ENCODE data around the gene GRAP.

The GRAP gene

GRCh38 chr17:18991531-18992315 lies 55.0 kb downstream of the GRAP start:
- Histone ChIP-seq H3K4me3 (ENCODE audit: low read length) (no peak overlapping the region), H3K27me3 (ENCODE audit: control insufficient read depth, insufficient read depth, low read length) (no peaks in the 10 kb centered on the region), H3K4me1 (ENCODE audit: control insufficient read depth, insufficient read depth, low read length) (peaks cover 47% of the 10 kb centered on the region), H3K9me3 (ENCODE audit: control insufficient read depth, low read length) (no peaks in the 10 kb centered on the region), H3K9ac (ENCODE audit: low read length) (no peak overlapping the region), H3K36me3 (ENCODE audit: control insufficient read depth, insufficient read depth, low read length) (peaks cover 13% of the 10 kb centered on the region)

GRCh38 chr17:18990331-18990730 lies 56.4 kb downstream of the GRAP start:
- Histone ChIP-seq H3K9me3 (ENCODE audit: control insufficient read depth, low read length) (no peaks in the 10 kb centered on the region), H3K36me3 (ENCODE audit: control insufficient read depth, insufficient read depth, low read length) (peaks cover 13% of the 10 kb centered on the region), H3K4me1 (ENCODE audit: control insufficient read depth, insufficient read depth, low read length) (peaks cover 61% of the 10 kb centered on the region), H3K27me3 (ENCODE audit: control insufficient read depth, insufficient read depth, low read length) (no peaks in the 10 kb centered on the region), H3K9ac (ENCODE audit: low read length) (no peak overlapping the region), H3K4me3 (ENCODE audit: low read length) (no peak overlapping the region)

GRCh38 chr17:18988546-18989173 lies 58.1 kb downstream of the GRAP start:
- Histone ChIP-seq H3K4me3 (ENCODE audit: low read length) (no peak overlapping the region), H3K4me1 (ENCODE audit: control insufficient read depth, insufficient read depth, low read length) (peaks cover 64% of the 10 kb centered on the region), H3K9ac (ENCODE audit: low read length) (no peak overlapping the region), H3K27me3 (ENCODE audit: control insufficient read depth, insufficient read depth, low read length) (no peaks in the 10 kb centered on the region), H3K9me3 (ENCODE audit: control insufficient read depth, low read length) (no peaks in the 10 kb centered on the region), H3K36me3 (ENCODE audit: control insufficient read depth, insufficient read depth, low read length) (peaks cover 18% of the 10 kb centered on the region)

GRCh38 chr17:18987862-18988545 lies 58.8 kb downstream of the GRAP start:
- Histone ChIP-seq H3K4me1 (ENCODE audit: control insufficient read depth, insufficient read depth, low read length) (peaks cover 68% of the 10 kb centered on the region), H3K27me3 (ENCODE audit: control insufficient read depth, insufficient read depth, low read length) (no peaks in the 10 kb centered on the region), H3K9ac (ENCODE audit: low read length) (no peak overlapping the region), H3K4me3 (ENCODE audit: low read length) (no peak overlapping the region), H3K36me3 (ENCODE audit: control insufficient read depth, insufficient read depth, low read length) (peaks cover 18% of the 10 kb centered on the region), H3K9me3 (ENCODE audit: control insufficient read depth, low read length) (no peaks in the 10 kb centered on the region)

DNA sequence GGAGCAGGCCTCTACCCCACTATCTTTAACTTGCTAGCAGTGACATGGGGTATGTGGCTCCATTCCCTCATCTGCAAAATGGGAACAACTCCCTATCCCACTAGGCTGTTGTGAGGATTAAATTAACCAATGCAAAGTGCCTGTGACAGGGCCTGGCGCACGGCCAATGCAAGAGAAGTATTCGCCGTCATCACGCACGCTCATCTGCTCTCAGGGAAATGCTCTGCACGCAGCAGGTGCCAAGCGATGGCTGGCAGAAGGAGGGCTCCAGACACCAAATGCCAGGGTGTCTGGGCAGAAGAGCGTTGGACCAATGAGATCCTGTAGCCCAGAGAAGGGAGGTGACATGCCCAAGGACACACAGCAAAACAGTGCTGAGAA lies 59.5 kb downstream of the GRAP start:
- H3K9me3 ChIP-seq (ENCODE audit: control insufficient read depth, low read length), result no peaks in the 10 kb centered on the region
- H3K36me3 ChIP-seq (ENCODE audit: control insufficient read depth, insufficient read depth, low read length), result peaks cover 18% of the 10 kb centered on the region
- H3K4me3 ChIP-seq (ENCODE audit: low read length), result no peak overlapping the region
- no peaks in the 10 kb centered on the region for H3K27me3 ChIP-seq (ENCODE audit: control insufficient read depth, insufficient read depth, low read length)
- H3K4me1 ChIP-seq (ENCODE audit: control insufficient read depth, insufficient read depth, low read length), result peaks cover 68% of the 10 kb centered on the region
- H3K9ac ChIP-seq (ENCODE audit: low read length), result no peak overlapping the region

DNA sequence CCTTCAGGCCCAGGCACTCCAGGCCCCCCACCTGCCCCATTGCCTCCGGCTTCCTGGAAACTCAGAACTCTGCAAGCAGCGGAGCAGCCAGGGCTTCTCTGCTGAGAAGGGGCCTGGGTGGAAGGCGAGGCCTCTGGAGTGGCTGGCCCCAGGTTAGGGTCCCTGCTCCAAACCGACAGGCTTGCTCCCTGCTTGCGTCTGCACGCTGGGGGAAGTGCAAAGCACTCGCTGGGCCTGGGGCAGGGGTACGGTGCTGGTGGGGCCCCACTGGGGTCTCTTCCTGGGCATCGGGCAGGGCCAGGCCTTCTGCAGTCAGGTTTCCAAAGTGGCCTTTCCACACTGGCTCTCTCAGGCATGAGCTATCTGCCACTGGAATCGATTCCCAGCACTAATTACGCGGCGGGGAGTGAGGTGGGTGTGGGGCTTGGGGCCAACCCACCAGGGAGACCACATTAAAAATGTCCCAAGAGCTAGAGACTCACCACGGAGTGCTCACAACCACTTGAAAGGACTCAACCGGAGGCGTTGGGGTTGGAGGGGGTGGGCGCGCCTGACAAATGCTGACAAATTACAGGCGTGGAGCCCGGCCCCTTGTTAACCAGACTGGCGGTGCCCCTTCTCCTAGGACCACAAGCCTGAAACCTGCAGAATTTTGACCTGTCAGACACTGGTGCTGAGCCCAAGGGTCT lies 60.1 kb downstream of the GRAP start:
- peaks cover 18% of the 10 kb centered on the region for H3K36me3 ChIP-seq (ENCODE audit: control insufficient read depth, insufficient read depth, low read length)

GRCh38 chr17:18985475-18985874 lies 61.3 kb downstream of the GRAP start:
- H3K4me1 ChIP-seq (ENCODE audit: control insufficient read depth, insufficient read depth, low read length), result peaks cover 84% of the 10 kb centered on the region
- no peak overlapping the region for H3K4me3 ChIP-seq (ENCODE audit: low read length)
- no peaks in the 10 kb centered on the region for H3K27me3 ChIP-seq (ENCODE audit: control insufficient read depth, insufficient read depth, low read length)
- H3K36me3 ChIP-seq (ENCODE audit: control insufficient read depth, insufficient read depth, low read length), result peaks cover 14% of the 10 kb centered on the region
- H3K9me3 ChIP-seq (ENCODE audit: control insufficient read depth, low read length), result no peaks in the 10 kb centered on the region
- H3K9ac ChIP-seq (ENCODE audit: low read length), result peak overlapping the region; percentile 48

More for the DNA sequence above, 60.1 kb downstream of the GRAP start:
- Histone ChIP-seq H3K9me3 (ENCODE audit: control insufficient read depth, low read length) (no peaks in the 10 kb centered on the region), H3K4me3 (ENCODE audit: low read length) (no peak overlapping the region), H3K9ac (ENCODE audit: low read length) (no peak overlapping the region), H3K4me1 (ENCODE audit: control insufficient read depth, insufficient read depth, low read length) (peaks cover 73% of the 10 kb centered on the region), H3K27me3 (ENCODE audit: control insufficient read depth, insufficient read depth, low read length) (no peaks in the 10 kb centered on the region)

GRCh38 chr17:18984273-18985114 lies 62.3 kb downstream of the GRAP start:
- no peak overlapping the region for H3K9ac ChIP-seq (ENCODE audit: low read length)

DNA sequence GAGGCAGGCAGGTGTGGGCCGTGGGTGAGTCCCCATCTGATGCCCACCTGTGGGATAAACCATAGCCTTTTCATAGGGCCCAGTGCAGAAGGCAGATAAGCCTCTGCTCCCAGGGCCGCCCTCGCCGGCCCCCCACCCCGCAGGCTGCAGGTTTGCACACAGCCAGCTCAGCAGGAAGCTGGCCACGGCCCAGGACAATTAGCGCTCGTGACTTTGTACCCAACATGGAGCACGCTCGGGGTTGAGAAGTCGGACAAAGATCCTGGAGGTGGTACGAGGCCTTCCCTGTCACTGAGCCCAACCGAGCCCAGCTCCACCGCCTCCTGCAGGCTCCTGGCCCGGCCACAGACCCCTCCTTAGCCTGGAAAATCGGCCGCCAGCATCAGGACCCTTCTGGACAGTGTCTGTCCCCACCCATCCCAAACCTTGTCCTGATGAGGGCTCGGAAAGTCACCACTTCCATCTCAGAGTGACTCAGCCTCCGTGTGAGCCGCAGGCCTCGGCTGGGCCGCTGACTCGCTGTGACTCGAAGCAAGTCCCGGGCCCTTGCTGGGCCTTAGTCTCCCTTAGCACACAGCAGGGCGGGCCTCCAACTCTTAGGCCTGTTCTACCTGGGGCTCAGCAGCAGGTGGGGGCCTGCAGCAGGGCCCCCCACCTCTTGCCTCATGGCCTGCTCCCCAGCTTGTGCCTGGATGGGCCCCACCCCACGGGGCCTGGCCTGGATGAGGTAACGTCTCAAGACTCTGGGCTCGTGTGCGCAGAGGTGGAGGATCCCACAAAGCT lies 64.9 kb downstream of the GRAP start:
- no peak overlapping the region for H3K4me3 ChIP-seq (ENCODE audit: low read length)
- no peaks in the 10 kb centered on the region for H3K9me3 ChIP-seq (ENCODE audit: control insufficient read depth, low read length)
- H3K4me1 ChIP-seq (ENCODE audit: control insufficient read depth, insufficient read depth, low read length), result peaks cover 60% of the 10 kb centered on the region
- H3K27me3 ChIP-seq (ENCODE audit: control insufficient read depth, insufficient read depth, low read length), result no peaks in the 10 kb centered on the region
- H3K9ac ChIP-seq (ENCODE audit: low read length), result peak overlapping the region; percentile 76
- H3K36me3 ChIP-seq (ENCODE audit: control insufficient read depth, insufficient read depth, low read length), result peaks cover 5% of the 10 kb centered on the region

More at GRCh38 chr17:18984273-18985114, 62.3 kb downstream of the GRAP start:
- peaks cover 84% of the 10 kb centered on the region for H3K4me1 ChIP-seq (ENCODE audit: control insufficient read depth, insufficient read depth, low read length)
- no peaks in the 10 kb centered on the region for H3K27me3 ChIP-seq (ENCODE audit: control insufficient read depth, insufficient read depth, low read length)
- H3K9me3 ChIP-seq (ENCODE audit: control insufficient read depth, low read length), result no peaks in the 10 kb centered on the region
- H3K4me3 ChIP-seq (ENCODE audit: low read length), result no peak overlapping the region
- peaks cover 14% of the 10 kb centered on the region for H3K36me3 ChIP-seq (ENCODE audit: control insufficient read depth, insufficient read depth, low read length)

DNA sequence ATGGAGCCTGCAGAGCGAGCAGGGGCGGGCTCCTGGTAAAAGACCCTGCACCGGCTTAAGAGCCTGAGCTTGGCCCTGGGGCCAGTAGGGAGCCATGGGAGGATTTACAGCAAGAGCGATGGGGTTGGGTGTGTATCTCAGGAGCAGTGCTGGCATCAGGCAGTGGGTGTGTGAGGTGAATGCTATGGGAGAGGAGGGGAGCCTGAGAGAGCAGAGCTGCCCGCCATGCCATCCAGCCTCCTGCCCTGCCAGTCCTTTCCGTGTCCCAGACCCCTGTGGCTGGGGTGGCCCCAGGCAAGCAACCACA lies 65.5 kb downstream of the GRAP start:
- Histone ChIP-seq H3K27me3 (ENCODE audit: control insufficient read depth, insufficient read depth, low read length) (no peaks in the 10 kb centered on the region), H3K9me3 (ENCODE audit: control insufficient read depth, low read length) (no peaks in the 10 kb centered on the region), H3K9ac (ENCODE audit: low read length) (peak overlapping the region; percentile 76), H3K36me3 (ENCODE audit: control insufficient read depth, insufficient read depth, low read length) (peaks cover 5% of the 10 kb centered on the region), H3K4me1 (ENCODE audit: control insufficient read depth, insufficient read depth, low read length) (peaks cover 55% of the 10 kb centered on the region), H3K4me3 (ENCODE audit: low read length) (no peak overlapping the region)

Data from mucosa of stomach (tissue), 1 donor.